ENCODE measurements around the gene LRCH4.

Gene LRCH4

DNA sequence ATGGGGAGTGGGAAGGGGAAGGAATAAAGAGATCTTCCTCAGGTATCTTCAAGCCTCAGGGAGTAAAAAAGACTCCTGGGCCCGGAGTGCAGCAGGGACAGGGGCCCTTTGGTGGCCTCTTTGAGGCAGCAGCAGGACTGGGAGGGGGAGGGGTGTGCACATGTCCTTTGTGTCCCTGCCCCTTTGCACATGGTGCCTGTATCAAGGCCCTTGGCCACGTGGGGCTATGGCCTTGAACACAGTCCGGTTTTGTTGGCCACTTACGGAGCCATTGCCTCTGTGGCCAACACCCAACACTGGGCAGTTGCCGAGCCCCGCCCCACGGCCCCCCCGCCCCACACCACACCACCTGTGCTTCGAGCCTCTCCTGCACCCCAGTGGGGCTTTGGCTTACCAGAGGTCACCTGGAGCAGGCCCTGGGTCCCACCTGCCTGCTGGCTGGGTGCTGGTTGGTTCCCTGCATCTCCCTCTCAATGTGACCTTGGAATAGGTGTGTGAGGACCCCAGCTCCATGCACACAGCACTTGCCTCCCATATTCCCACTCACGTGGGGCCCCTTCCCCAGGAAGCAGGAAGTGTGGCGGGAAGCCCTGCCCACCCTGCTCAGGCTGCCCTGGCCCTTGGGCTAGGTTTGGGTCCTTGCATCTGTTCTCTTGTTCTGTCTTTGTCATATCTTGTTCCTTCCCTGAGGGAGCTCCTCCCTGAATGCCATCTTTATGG lies 17.6 kb downstream of the LRCH4 start:
- no peak for ATAC-seq (ENCODE audit: insufficient read depth, low read depth)
- no peaks in the 10 kb centered on the region for H3K79me2 ChIP-seq (ENCODE audit: insufficient read depth, low read length)

DNA sequence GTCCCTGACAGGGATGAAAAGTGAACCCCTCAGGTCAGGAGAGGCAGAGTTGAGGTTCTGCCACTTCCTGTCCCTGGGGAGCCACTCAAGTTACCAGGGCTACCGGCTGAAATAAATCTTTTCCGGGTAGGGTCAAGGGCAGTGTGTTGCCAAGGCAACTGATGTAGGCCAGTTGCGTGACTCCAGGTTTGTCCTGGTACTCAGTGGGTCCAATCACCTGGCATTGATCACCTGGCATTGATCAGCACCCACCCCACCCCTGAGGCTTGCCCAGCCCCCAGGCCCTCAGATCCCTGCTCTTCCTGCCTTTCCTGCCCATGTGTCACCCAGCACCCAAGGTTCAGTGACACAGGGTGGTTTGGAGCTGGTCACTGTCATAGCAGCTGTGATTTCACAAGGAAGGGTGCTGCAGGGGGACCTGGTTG lies 18.2 kb downstream of the LRCH4 start:
- Histone ChIP-seq H3K9ac (ENCODE audit: low read depth, low read length) (no peak overlapping the region), H3K4me2 (ENCODE audit: insufficient read depth, low read length) (no peak overlapping the region), H3K4me3 (ENCODE audit: low read depth in 1 of 2, low read length in 2 of 2) (no peak overlapping the region), H3K79me2 (ENCODE audit: insufficient read depth, low read length) (no peaks in the 10 kb centered on the region), H3K27ac (ENCODE audit: low read length) (no peak overlapping the region), H2AFZ (ENCODE audit: low read depth, low read length) (no peak overlapping the region), H3K9me3 (ENCODE audit: insufficient read depth, low read length, severe bottlenecking) (no peaks in the 10 kb centered on the region), H4K20me1 (ENCODE audit: insufficient read depth, low read length) (peaks cover 25% of the 10 kb centered on the region), H3K4me1 (ENCODE audit: insufficient read depth, low read length) (peaks cover 27% of the 10 kb centered on the region), H3K36me3 (ENCODE audit: insufficient read depth, low read length) (peaks cover 12% of the 10 kb centered on the region), H3K27me3 (ENCODE audit: insufficient read depth, low read length, poor library complexity) (peaks cover 9% of the 10 kb centered on the region)
- DNase-seq (no peak), ATAC-seq (ENCODE audit: insufficient read depth, low read depth) (no peak)
- TF ChIP-seq, protein P1, sequence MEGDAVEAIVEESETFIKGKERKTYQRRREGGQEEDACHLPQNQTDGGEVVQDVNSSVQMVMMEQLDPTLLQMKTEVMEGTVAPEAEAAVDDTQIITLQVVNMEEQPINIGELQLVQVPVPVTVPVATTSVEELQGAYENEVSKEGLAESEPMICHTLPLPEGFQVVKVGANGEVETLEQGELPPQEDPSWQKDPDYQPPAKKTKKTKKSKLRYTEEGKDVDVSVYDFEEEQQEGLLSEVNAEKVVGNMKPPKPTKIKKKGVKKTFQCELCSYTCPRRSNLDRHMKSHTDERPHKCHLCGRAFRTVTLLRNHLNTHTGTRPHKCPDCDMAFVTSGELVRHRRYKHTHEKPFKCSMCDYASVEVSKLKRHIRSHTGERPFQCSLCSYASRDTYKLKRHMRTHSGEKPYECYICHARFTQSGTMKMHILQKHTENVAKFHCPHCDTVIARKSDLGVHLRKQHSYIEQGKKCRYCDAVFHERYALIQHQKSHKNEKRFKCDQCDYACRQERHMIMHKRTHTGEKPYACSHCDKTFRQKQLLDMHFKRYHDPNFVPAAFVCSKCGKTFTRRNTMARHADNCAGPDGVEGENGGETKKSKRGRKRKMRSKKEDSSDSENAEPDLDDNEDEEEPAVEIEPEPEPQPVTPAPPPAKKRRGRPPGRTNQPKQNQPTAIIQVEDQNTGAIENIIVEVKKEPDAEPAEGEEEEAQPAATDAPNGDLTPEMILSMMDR (IDR thresholded peaks at IDR 0.05; ENCODE audit: borderline replicate concordance, extremely low read depth, low read length, poor library complexity, severe bottlenecking): no peak
- no peak for TF ChIP-seq EZH2 (IDR thresholded peaks at IDR 0.05; ENCODE audit: borderline replicate concordance, low read depth, low read length, severe bottlenecking)

More for the DNA sequence above, 17.6 kb downstream of the LRCH4 start:
- Histone ChIP-seq H3K4me3 (ENCODE audit: low read depth in 1 of 2, low read length in 2 of 2) (no peak overlapping the region), H2AFZ (ENCODE audit: low read depth, low read length) (no peak overlapping the region), H3K4me2 (ENCODE audit: insufficient read depth, low read length) (no peak overlapping the region), H3K36me3 (ENCODE audit: insufficient read depth, low read length) (peaks cover 12% of the 10 kb centered on the region), H3K9ac (ENCODE audit: low read depth, low read length) (no peak overlapping the region), H3K9me3 (ENCODE audit: insufficient read depth, low read length, severe bottlenecking) (no peaks in the 10 kb centered on the region), H3K27me3 (ENCODE audit: insufficient read depth, low read length, poor library complexity) (peaks cover 9% of the 10 kb centered on the region), H3K4me1 (ENCODE audit: insufficient read depth, low read length) (peaks cover 27% of the 10 kb centered on the region), H3K27ac (ENCODE audit: low read length) (no peak overlapping the region), H4K20me1 (ENCODE audit: insufficient read depth, low read length) (peaks cover 21% of the 10 kb centered on the region)
- no peak for DNase-seq
- TF ChIP-seq, protein P1 (IDR thresholded peaks at IDR 0.05; ENCODE audit: borderline replicate concordance, extremely low read depth, low read length, poor library complexity, severe bottlenecking): no peak
- TF ChIP-seq EZH2 (IDR thresholded peaks at IDR 0.05; ENCODE audit: borderline replicate concordance, low read depth, low read length, severe bottlenecking): no peak

DNA sequence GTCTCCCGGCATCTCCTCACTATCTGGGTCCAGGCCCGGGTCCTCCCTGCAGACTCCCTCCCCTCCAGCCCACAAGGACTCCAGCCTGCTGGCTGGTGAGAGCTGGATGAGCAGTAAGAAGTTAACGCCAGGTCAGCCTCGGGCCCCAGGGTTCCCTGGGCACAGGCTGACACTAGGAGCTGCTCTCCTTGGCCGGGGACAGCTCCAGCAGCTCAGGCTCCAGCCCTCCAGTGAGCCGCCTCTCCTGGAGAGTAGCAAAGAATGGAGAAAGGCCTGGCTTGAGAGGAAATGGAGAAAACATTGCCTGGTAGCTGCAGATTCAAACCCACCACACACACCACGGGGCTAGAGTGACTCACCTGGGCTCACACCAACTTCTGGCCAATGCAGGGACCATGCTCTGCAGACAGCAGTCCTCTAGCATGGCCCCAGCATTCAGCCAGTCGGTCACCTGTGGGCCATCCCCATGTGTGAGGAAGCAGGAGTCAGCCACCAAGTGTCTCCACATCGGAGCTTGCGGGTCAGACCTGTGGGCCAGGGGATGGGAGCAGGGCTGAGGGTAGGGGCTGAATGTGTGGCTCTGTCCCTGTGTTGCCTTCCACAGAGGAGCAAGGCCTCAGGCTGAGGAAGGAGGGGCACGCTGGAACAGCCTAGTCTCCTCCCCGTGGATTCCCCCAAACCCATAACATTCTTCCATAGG lies 18.7 kb downstream of the LRCH4 start:
- Histone ChIP-seq H3K9ac (ENCODE audit: low read depth, low read length) (no peak overlapping the region), H3K27me3 (ENCODE audit: insufficient read depth, low read length, poor library complexity) (peaks cover 9% of the 10 kb centered on the region), H3K4me1 (ENCODE audit: insufficient read depth, low read length) (peaks cover 27% of the 10 kb centered on the region), H3K4me3 (ENCODE audit: low read depth in 1 of 2, low read length in 2 of 2) (no peak overlapping the region), H3K9me3 (ENCODE audit: insufficient read depth, low read length, severe bottlenecking) (no peaks in the 10 kb centered on the region), H2AFZ (ENCODE audit: low read depth, low read length) (no peak overlapping the region), H3K4me2 (ENCODE audit: insufficient read depth, low read length) (no peak overlapping the region), H4K20me1 (ENCODE audit: insufficient read depth, low read length) (peaks cover 25% of the 10 kb centered on the region), H3K36me3 (ENCODE audit: insufficient read depth, low read length) (peaks cover 9% of the 10 kb centered on the region; the same call in 1 of the 2 replicates), H3K27ac (ENCODE audit: low read length) (no peak overlapping the region), H3K79me2 (ENCODE audit: insufficient read depth, low read length) (no peaks in the 10 kb centered on the region)
- ATAC-seq (ENCODE audit: insufficient read depth, low read depth): no peak
- no peak for DNase-seq
- TF ChIP-seq, protein P1 (IDR thresholded peaks at IDR 0.05; ENCODE audit: borderline replicate concordance, extremely low read depth, low read length, poor library complexity, severe bottlenecking): no peak
- TF ChIP-seq EZH2 (IDR thresholded peaks at IDR 0.05; ENCODE audit: borderline replicate concordance, low read depth, low read length, severe bottlenecking): no peak
